LNCaP clone FGC (cell line): ENCODE results near the gene NFU1.

Source experiments
- DNase-seq: peaks from one replicate; pipeline ENCODE4 v3.0.0-alpha.2; 2011; ENCODE audit warnings: low read depth
- H3K4me3 ChIP-seq: 2 replicates; pipeline ENCODE4 v1.5.1; 2011; ENCODE audit warnings: mild to moderate bottlenecking, low read depth, low read length, control low read depth
- TF ChIP-seq, protein P1 (sequence below): IDR thresholded peaks from 2 replicates; pipeline ENCODE4 v1.5.1; 2012; ENCODE audit warnings: mild to moderate bottlenecking; ENCODE audit not compliant: control insufficient read depth, insufficient read depth; ENCODE audit errors: extremely low read depth

NFU1 gene

GRCh38 chr2:69416147-69416546 is 21.1 kb downstream of the NFU1 start:
- TF ChIP-seq, protein P1, sequence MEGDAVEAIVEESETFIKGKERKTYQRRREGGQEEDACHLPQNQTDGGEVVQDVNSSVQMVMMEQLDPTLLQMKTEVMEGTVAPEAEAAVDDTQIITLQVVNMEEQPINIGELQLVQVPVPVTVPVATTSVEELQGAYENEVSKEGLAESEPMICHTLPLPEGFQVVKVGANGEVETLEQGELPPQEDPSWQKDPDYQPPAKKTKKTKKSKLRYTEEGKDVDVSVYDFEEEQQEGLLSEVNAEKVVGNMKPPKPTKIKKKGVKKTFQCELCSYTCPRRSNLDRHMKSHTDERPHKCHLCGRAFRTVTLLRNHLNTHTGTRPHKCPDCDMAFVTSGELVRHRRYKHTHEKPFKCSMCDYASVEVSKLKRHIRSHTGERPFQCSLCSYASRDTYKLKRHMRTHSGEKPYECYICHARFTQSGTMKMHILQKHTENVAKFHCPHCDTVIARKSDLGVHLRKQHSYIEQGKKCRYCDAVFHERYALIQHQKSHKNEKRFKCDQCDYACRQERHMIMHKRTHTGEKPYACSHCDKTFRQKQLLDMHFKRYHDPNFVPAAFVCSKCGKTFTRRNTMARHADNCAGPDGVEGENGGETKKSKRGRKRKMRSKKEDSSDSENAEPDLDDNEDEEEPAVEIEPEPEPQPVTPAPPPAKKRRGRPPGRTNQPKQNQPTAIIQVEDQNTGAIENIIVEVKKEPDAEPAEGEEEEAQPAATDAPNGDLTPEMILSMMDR = no peak
- H3K4me3 ChIP-seq = no peak overlapping the region
- no peak for DNase-seq

- TF ChIP-seq, protein P1 = no peak
- no peak overlapping the region for H3K4me3 ChIP-seq
- DNase-seq = no peak
These were observed 26.1 kb downstream of the NFU1 start for GRCh38 chr2:69411120-69411519.

GRCh38 chr2:69405306-69405705 is 31.9 kb downstream of the NFU1 start:
- no peak for DNase-seq
- no peak overlapping the region for H3K4me3 ChIP-seq
- TF ChIP-seq, protein P1 = no peak

- DNase-seq = no peak
- TF ChIP-seq, protein P1 = no peak
- no peak overlapping the region for H3K4me3 ChIP-seq
These were observed 37.1 kb downstream of the NFU1 start for GRCh38 chr2:69400121-69400520.

- TF ChIP-seq, protein P1 = no peak
- no peak overlapping the region for H3K4me3 ChIP-seq
- no peak for DNase-seq
These were observed 40.0 kb downstream of the NFU1 start for GRCh38 chr2:69397234-69397633.

GRCh38 chr2:69395866-69396265 is 41.4 kb downstream of the NFU1 start:
- TF ChIP-seq, protein P1 = no peak
- H3K4me3 ChIP-seq = no peak overlapping the region
- DNase-seq = no peak

GRCh38 chr2:69393963-69394362 is 43.3 kb downstream of the NFU1 start:
- DNase-seq = no peak
- TF ChIP-seq, protein P1 = no peak
- no peak overlapping the region for H3K4me3 ChIP-seq
